GM21515 (cell line): ENCODE data around the gene LPP.

Experiments
- ATAC-seq: cut with Tn5 transposase; IDR thresholded peaks from one replicate; pipeline ENCODE4 v1.9.1; 2021; ENCODE audit not compliant: unreplicated experiment

The LPP gene

DNA sequence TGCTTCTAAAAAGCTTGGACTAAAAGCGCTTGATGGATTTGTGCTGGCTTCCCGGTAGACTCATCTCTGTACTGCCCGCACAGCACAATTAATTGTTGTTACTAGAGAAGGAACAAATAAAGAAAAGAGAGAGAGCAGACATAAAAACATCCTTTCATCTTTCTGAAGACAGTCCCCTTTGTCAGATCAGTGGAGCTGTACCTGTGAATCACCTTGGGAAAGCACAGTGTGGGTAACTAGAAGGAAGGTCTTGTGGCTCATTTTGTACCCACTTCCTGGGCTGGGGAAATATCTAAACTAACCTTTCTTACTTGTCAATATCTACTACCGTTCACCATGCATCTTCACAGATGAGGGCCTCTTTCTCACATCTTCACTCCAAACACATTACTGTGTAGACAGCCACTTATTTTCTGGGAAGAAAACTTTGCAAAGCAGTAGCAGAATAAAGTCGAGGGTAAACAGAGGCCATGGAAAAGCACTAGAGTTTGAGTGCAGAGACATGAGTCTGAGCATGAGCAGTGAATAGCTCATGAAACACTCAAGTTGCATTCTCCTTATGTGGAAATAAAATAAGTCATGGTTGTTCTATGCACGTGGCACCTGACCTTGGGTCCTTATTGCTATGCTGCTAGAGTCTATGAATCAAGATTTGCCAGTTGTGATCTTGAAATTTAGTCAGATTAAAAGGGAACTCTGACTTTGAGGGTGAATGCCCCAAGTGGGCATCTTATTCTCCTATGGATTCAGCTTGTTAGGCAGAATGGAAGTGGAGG, 169.3 kb downstream of the LPP start:
- ATAC-seq, result no peak

DNA sequence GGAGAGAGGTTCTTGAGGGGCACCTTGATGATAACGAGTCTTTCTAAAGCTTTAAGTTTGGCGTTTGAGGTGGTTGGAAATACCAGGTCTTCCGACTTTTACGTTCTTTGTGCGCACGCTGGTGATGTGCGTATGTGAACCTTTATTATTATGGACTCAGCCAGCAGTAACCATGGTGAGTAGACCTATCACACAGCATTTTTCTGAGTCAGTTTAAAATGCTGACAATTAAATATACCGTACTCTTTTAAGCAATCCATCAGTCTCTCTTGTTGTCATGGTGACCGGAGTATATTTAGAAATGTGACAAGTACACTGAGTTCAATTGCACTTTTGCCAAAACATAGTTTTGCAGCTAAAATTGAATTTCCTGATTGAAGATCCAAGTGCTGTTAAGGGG, 172.2 kb downstream of the LPP start:
- ATAC-seq, result no peak

DNA sequence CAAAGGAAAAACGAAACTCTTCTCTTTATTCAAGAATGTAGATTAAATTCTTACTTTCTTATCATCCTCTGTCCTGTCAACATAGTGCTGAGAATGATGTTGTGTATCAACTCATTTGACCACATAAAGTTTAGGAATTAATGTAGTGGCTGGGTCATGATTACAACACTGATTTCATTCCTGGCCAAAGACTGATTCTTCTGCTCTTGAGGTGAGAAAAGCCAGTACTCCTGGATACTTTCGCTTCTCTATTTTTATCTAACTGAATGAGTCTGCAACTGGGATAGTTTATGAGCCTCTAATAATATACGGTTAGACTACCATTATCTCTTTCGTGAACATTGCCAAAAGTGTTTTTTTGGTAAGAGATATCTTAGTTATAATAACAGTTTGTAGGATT, 173.0 kb downstream of the LPP start:
- no peak for ATAC-seq

DNA sequence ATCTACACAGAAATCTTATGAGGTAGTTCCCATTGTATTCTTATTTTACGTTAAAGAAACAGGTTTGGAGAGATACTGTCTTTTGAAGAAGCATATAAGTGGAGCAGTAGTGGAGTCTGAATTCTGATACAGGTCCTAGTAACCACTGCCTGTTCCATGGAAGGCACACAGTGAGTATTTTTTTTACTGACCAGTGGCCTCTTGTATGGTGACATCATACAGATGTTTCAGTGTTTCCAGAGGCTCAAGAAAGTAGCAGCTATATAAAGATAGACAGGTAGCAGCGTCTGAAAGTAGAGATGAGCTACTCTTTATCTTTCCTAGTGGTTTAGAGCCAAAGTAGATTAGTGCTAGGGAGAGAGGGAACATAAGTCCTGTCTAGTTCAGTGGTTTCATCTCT, 173.5 kb downstream of the LPP start:
- ATAC-seq, result no peak

DNA sequence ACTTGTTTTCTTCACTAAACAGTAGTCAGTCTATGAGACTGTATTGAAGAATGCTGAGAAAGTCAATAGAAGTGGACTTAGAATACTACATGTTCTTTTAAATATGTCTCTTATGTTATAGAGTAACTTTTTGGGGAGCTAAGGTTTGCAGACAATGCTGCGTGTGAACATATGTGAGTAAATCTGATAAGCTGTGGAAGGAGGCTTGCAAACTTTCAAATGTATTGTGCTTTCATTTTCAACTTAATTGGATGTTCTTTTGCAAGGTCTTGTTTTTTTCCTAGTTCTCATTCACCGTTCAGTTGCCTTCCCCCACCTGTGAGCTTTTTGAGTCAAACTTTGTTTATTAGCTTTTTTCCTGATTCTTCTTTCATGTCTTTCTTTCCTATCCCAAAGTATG, 176.2 kb downstream of the LPP start:
- no peak for ATAC-seq

DNA sequence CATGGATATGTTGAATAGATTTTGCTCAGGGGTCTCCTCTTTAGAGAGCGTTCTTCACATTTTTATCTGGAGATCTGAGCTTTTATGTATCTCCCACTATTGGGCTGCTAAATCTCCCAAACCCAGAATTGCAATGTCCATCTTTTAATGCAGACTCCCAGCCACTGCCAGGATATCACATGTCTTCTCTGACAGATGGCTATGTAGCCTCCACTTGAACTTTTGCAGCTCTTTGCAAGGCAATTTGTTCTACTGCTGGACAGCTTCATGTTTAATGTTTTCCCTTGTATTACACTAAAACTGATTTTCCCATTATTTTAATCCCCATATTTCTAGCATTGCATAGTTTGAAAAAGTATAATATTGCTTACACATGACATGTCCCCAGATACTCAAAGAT, 177.2 kb downstream of the LPP start:
- no peak for ATAC-seq

DNA sequence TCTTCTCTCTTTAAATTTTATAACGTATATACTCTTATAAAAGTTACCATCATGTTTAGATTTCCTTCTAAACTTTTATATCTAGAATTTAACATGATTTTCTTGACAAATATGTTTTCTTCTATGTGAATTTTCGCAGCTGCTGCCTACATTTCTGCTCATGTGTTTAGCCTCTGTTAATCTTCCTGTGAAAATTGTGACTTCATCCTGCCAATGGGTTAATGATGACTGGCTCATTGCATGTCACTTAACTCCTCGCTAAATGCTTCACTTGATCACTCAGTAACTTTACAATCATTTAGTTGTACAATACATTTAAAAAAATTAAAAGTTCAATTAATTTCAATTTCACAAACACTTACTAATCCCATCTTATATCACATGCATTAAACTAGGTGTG, 178.1 kb downstream of the LPP start:
- no peak for ATAC-seq

DNA sequence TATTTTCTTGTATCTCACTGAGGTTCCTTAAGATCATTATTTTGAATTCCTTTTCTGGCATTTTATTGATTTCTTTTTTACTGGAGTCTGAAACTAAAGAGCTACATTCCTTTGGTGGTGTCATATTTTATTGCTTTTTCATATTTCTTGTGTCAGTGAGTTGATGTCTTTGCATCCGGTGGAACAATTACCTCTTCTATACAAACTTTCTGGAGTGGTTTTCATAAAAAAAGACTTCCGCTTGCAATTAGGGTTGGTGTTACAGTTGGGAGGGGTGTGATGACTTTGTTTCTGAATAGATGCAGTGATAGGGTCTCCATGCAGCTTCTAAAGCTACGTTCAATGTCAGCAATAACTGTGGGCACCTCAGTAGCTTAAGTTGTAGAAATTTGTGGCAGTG, 181.7 kb downstream of the LPP start:
- no peak for ATAC-seq

DNA sequence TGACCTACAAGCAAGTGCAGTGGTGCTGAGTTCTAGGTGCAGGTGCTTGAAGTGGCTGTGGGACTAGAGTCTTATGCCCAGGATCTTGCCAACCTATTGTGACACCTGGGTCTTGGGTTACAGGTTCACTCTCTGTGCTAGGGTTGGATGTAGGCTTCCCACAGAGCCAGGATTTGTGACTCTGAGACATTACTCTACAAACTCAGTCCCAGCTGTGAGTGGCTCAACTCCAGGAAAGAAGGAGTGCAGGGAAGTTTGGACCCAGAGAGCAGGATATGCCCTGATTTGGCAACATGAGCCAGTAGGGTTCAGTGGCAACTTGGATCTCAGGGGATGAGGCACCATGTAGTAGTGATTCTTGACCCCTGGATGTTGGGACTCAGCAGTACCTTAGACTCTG, 182.2 kb downstream of the LPP start:
- ATAC-seq, result no peak

DNA sequence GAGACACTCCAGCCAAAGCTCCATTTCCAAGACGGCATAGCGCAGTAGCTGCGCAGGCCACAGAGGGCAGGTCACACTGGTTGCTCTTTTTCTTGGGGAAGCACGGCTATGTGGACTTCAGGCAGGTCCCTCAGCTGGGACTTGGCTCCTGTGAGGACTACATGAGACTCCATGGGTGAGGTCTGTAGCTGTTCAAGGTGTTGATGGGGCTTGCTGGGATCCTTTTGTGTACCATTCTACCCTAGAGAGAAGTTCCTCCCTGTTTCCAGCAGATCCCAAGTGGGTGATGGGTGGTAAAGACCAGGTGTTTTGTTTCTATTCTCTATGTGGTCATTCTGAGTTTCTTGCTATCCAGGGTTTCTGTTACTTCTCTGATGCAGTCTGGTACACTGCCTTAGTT, 183.3 kb downstream of the LPP start:
- ATAC-seq, result no peak

DNA sequence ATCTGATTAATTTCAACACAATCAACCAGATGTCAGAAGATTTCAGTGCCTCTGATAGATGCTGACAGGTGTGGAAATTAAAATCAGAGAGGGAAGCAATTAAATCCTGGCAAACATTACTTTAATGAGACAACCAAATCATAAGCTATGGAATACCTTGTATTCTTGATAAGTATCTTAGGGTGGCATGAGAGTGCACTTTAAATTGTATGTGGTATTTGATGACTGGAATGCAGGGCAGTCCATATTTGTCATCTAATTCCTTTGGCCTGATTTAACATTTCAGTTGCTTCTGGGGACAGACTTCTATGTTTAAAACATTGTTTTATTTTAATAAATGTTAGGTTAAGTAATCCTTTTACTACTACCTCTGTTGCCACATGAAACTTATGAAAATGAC, 184.1 kb downstream of the LPP start:
- no peak for ATAC-seq

DNA sequence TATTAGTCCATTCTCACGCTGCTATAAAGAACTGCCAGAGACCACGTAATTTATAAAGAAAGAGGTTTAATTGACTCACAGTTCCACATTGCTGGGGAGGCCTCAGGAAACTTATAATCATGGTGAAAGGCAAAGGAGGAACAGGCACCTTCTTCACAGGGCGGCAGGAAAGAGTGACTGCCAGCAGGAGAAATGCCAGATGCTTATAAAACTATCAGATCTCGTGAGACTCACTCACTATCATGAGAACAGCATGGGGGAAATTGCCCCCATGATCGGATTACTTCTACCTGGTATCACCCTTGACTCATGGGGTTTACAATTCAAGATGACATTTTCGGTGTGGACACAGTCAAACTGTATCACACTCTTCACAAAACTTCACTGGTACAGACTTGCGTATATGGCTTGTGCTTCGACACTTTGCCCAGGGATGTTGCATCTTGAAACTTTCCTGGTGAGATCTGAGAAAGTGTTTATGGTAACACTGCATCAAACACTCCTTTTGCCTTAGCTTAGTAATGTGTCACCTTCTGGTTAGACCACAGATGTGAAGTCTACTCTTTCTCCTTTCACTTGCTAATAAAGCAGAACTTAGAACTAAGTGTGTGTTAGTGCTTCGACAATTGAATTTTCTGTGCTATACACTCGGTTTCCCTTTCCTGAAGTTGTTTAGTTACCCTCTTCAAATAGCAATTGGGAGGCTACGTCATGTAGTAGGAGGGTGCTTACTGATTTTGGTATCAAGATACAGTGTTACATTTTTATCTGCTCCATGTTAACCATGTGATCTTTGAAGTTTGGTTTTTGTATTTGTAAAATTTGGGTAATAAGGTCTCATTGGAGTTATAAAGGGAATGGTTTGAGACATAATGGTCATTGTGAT, 185.7 kb downstream of the LPP start:
- ATAC-seq, result peak; percentile 63

DNA sequence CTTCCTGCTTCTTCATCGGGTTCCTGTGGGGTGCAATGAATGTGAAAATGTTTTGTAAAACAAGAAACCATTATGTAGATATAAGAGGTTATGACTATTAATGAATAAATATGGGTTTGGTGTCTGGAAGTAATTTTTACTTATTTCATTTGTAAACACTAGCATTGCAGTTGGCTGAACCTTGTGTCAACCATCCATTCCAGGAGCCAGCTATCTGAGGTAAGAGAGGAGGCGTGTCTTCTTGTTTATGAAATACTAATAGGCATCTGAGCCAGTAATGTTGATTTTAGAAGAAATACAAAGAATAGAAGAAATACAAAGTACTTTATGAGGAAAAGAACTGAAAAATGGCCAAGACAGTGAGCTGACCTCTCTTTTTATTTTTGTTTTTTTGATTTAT, 187.5 kb downstream of the LPP start:
- no peak for ATAC-seq

DNA sequence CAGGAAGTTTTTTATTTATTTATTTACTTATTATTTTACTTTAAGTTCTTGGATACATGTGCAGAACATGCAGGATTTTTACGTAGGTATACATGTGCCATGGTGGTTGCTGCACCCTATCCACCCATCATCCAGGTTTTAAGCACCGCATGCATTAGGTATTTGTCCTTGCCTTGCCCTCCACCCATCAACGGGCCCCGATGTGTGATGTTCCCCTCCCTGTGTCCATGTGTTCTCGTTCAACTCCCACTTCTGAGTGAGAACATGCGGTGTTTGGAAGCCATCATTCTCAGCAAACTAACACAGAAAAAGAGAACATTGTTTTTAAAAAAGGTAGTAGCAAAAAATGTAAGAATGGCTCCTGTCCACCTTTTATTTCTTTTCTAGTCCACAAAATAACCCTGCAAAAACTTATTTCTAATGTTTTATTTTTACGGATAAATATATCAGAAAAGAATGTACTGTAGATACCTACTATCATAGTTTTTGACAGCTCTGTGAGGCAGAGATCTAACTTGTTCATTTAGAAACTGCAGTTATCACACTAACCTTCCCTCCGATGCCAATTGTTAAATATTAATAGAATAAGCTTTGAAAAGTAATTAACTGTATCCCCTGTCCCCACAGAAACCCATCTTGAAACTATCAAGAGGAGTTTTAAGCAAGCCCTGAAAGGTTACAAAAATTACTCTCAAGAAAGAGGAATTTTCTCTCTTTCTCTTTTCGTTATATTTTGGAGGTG, 189.2 kb downstream of the LPP start:
- ATAC-seq, result no peak

DNA sequence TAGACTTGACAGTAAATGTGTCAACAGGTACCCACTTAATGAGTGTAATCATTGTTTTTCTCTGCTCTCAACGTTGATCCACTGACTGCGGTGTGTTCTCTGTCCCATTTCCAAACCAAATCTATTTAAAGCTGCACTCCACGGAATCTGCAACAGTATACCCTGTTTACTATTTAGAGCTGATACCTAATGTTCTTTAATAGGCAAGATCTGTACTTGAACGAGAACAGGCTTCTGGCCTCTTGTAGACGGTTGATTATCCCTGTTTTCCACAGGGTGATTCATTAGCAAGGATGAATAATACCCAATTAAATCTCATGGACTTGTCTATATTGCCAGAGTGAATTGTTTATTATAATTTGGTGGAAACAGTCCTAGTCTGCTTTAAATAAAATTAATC, 189.9 kb downstream of the LPP start:
- no peak for ATAC-seq

DNA sequence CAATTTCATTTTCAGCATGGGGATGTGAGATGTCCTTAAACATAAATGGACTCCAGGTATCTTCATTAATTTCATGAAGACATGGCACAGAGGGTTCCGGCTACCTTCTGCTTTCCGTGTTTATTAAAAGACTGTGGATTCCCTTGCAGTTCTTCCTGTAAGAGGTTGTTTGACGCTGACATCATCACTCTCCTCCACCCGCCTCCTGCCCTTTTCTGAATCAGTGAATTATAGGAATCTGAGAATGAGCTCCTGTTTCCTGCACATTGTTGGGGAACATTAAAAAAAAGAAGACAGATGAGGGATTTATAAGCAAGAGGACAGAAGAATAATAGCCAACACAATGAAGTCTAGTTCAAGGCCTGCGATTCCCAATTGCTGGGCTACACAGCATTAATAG, 191.3 kb downstream of the LPP start:
- no peak for ATAC-seq

DNA sequence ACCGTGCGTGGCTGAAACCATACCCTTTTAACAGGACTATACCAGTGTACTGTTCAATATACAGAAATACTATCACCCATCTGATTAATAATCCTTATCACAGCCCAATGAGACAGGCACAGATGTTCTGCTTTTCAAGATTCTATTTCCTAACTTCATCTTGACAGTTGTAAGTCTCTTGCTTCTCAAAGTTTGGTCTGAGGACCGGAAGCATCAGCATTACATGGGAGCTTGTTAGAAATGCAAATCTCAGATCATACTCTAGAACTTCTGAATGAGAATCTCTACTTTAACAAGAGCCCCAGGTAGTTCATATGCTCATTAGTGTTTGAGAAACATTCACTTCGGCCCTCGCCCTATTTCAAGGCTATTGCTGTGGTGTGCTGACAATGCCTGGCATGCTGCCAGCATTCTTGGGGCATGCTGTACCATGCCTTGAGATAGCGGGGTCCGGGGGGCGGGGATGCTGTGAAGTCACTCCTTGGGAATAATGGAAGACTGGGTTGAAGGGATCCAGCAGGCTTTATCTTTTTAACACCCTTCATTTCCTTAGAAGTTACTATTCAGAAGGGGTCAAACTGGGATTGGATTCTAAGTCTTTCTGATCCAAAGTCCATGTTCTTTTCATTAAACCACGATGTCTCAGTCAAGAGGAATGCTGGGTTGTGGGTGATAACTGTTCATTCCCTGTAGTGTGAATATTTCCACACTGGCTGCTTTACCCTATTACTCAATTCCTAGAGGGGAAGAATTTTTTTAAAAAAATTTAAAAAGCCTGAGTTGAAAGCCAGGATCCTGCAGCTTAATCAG, 194.7 kb downstream of the LPP start:
- ATAC-seq, result no peak

DNA sequence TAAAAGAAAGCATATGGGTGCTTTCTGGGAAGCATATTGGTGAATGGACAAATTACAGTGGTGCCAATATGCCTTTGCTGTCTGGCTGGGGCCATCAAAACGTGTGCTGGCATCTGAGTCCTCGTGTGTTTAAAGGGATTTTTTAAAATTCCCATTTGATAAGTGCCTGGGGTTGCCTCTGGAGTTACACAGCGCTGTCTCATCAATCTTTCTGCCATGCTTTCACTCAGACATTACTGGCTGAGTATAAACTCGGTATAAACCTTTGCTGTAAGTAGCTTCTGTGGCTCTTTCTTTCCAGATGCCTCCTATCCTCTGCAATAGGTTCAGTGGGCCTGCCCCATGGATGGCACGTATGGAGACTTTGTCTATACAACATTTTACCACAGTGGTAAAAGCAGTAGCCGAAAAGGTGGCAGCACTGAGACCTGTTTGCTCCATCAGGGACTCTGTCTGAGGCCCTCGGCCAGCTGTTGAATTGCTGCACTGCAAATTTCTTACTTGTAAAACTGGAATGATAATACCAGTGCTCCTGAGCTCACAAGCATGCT, 195.5 kb downstream of the LPP start:
- ATAC-seq, result no peak

DNA sequence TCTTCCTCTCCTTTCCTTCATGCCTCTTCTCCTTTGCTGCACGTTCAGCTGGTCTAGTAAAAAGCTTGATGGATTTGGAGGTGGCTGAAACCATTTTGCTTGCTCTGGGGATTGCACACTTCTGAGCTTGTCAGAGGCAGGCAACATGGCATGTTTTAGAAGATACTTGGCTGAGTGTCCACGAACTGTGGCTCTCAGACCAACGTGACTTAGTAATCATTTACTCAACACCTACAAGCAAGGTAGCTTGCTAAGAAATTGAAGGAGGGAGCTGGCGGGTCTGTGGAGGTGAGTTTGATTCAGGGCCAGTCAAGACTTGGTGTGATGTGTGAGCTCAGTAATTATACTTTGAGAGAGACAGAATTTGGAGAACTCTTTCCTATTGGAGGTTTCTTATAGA, 196.0 kb downstream of the LPP start:
- no peak for ATAC-seq

DNA sequence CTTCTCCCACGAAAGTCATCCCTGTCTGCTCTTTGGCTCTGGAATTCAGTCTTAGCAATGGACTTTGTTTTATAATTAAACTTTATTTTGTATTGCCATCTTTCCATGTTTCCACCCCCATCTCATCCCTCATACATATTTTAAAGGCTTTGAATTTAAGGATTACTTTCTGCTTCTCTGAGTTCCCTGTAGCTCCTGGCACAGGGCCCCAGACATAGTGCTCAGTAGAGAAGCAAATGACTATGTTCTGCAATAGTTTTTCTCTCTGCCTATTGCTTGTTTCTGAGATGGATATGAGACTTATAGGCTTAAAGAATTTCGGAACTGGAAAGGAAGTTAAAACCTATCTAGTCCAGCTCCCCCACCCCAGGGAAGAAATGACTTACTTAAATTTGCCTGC, 197.0 kb downstream of the LPP start:
- no peak for ATAC-seq

DNA sequence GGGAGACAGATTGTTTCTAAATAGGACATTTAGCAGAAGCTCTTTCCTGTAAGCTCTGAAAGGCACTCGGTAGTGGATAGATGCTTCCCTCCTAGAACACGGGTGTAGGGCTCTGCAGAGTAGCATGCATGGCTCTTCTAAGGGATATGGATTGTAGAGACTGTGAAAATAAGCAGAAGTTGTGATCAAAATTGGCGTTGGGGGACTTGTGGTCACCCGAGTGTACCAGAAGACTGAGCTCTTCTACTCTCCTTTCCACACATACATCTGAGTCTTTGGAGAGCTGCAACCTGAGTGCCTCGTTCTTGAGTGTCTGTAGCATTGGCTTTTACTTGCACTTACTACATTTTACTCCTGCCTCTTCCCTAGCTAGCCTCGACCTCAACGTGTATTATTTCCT, 197.7 kb downstream of the LPP start:
- ATAC-seq, result no peak
